Duodenal mucosa (tissue), 2 donors: ENCODE measurements around the gene KRT26.

Experiments used
- H3K27ac ChIP-seq: one replicate; pipeline ENCODE4 v1.7.0; 2013; ENCODE audit warnings: low read depth, low read length
- H3K27me3 ChIP-seq, 2 donors: one replicate each; pipeline ENCODE4 v1.7.0; 2013; ENCODE audit warnings: low read length in 2 of 2, control low read depth in 1 of 2; ENCODE audit not compliant: insufficient read depth in 2 of 2, control insufficient read depth in 1 of 2
- H3K36me3 ChIP-seq, 2 donors: one replicate each; pipeline ENCODE4 v1.7.0; 2013; ENCODE audit warnings: low read length in 2 of 2, control low read depth in 1 of 2; ENCODE audit not compliant: insufficient read depth in 2 of 2, control insufficient read depth in 1 of 2
- H3K4me1 ChIP-seq, 2 donors: one replicate each; pipeline ENCODE4 v1.7.0; 2013; ENCODE audit warnings: low read length in 2 of 2, control low read depth in 1 of 2; ENCODE audit not compliant: insufficient read depth in 2 of 2, control insufficient read depth in 1 of 2
- H3K4me3 ChIP-seq, 2 donors: one replicate each; pipeline ENCODE4 v1.7.0; 2013; ENCODE audit warnings: low read length in 2 of 2, low read depth in 1 of 2
- H3K9ac ChIP-seq, 2 donors: one replicate each; pipeline ENCODE4 v1.7.0; 2013; ENCODE audit warnings: low read length in 2 of 2, low read depth in 1 of 2
- H3K9me3 ChIP-seq, 2 donors: one replicate each; pipeline ENCODE4 v1.7.0; 2013; ENCODE audit warnings: low read length in 2 of 2, control low read depth in 1 of 2; ENCODE audit not compliant: control insufficient read depth in 1 of 2

The KRT26 gene

DNA sequence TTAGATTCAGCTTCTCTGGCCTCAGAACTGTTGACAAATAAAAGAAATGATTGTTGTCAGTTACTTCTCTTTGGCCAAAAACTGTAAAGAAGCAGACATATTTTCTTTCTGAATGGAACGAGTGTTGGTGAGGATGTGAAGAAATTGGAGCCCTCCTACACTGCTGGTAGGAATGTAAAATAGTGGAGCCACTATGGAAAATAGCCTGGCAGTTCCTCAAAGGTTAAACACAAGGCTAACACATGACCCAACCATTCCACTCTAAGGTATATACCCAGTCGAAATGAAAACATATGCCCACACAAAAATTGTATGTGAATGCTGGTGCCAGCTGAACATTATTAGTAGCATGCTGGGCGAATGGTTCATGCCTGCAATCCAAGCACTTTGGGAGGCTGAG is 54.2 kb downstream of the KRT26 start:
- no peaks in the 10 kb centered on the region for H3K36me3 ChIP-seq
- H3K4me3 ChIP-seq: no peak overlapping the region
- H3K9me3 ChIP-seq: no peaks in the 10 kb centered on the region
- no peaks in the 10 kb centered on the region for H3K4me1 ChIP-seq
- H3K27ac ChIP-seq: no peak overlapping the region
- H3K27me3 ChIP-seq: no peaks in the 10 kb centered on the region
- no peak overlapping the region for H3K9ac ChIP-seq
